ENCODE data around the gene ANKRD13A. TPM values are rescaled to one million over a fixed set of nuclear protein-coding genes. Genes with fewer than 3 reads are reported as not detected.

The ANKRD13A gene
- total RNA-seq, 1 donor from 2014 or later, result 29.5 TPM

DNA sequence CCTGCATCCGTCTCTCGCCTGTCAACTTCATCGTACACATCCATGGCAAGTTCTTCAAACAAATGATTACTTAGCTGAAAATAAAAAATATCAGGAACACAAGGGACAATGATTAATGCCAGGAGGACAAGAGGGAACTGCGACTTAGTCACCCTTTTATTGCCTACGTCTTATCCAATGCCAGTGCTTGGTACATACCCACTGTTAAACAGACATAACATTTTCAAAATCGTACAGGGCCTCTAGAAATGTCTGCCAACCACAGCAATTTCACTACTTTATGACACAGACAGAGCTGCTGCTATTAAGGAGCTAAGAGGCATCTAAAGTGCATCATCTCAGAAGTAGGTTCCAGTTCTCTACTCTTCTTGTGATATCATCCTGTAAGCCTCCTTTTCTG lies 37.6 kb upstream of the ANKRD13A start:
- Mint-ChIP-seq H3K27me3 (ENCODE audit: low read depth) (no peaks in the 10 kb centered on the region), H3K4me3 (no peak overlapping the region), H3K27ac (ENCODE audit: unreplicated experiment) (no peak overlapping the region), H3K4me1 (no peaks in the 10 kb centered on the region), H3K36me3 (ENCODE audit: low read depth) (peaks cover 8% of the 10 kb centered on the region), H3K9me3 (no peaks in the 10 kb centered on the region)
- DNase-seq (ENCODE audit: low read depth, low spot score), result no peak
- TF ChIP-seq, protein P1, sequence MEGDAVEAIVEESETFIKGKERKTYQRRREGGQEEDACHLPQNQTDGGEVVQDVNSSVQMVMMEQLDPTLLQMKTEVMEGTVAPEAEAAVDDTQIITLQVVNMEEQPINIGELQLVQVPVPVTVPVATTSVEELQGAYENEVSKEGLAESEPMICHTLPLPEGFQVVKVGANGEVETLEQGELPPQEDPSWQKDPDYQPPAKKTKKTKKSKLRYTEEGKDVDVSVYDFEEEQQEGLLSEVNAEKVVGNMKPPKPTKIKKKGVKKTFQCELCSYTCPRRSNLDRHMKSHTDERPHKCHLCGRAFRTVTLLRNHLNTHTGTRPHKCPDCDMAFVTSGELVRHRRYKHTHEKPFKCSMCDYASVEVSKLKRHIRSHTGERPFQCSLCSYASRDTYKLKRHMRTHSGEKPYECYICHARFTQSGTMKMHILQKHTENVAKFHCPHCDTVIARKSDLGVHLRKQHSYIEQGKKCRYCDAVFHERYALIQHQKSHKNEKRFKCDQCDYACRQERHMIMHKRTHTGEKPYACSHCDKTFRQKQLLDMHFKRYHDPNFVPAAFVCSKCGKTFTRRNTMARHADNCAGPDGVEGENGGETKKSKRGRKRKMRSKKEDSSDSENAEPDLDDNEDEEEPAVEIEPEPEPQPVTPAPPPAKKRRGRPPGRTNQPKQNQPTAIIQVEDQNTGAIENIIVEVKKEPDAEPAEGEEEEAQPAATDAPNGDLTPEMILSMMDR (conservative IDR thresholded peaks at IDR 0.05), result no peak

DNA sequence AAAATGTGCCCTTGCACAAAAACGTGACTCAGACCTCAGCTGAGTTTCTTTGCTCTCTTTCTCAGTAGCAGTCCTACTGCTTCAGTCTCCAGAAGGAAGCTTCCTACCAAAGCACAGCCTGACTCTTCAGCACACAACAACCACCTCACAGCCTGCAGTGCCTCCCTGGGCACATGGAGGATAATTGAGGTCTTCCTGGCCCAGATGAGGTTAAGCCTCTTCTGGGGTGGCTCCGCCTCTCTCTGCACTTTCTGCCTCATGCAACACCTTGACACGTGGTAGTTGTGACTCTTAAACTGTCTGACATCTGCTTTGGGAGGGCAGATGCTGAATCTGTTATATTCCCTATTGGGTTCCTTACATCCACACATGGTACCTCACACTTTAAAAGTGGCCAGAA lies 36.8 kb upstream of the ANKRD13A start:
- Mint-ChIP-seq H3K9me3 (no peaks in the 10 kb centered on the region), H3K27me3 (ENCODE audit: low read depth) (no peaks in the 10 kb centered on the region), H3K4me1 (no peaks in the 10 kb centered on the region), H3K36me3 (ENCODE audit: low read depth) (peaks cover 5% of the 10 kb centered on the region), H3K27ac (ENCODE audit: unreplicated experiment) (no peak overlapping the region), H3K4me3 (no peak overlapping the region)
- no peak for DNase-seq (ENCODE audit: low read depth, low spot score)
- TF ChIP-seq, protein P1 (conservative IDR thresholded peaks at IDR 0.05), result no peak

DNA sequence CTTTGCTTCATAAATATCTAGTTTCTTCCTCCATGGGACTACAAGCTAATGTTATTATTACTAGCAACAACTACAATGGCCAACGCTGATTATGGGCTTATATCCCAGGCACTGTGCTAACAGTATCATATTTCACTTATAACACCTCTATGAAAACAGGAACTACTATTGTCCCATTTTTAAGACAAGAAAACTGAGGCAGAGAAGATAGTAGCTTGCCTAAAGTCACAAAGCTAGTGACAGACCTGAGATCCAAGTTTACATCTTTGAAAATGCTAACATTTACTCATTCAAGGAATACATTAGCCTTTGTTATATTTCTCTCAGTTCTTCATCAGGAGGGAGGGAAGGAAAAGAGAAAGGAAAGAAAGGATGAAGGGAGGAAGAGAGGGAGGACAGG lies 35.9 kb upstream of the ANKRD13A start:
- no peak for DNase-seq (ENCODE audit: low read depth, low spot score)
- no peak overlapping the region for H3K4me3 Mint-ChIP-seq
- TF ChIP-seq, protein P1 (conservative IDR thresholded peaks at IDR 0.05), result no peak
- H3K4me1 Mint-ChIP-seq, result no peaks in the 10 kb centered on the region
- H3K27me3 Mint-ChIP-seq (ENCODE audit: low read depth), result no peaks in the 10 kb centered on the region
- no peaks in the 10 kb centered on the region for H3K9me3 Mint-ChIP-seq
- H3K36me3 Mint-ChIP-seq (ENCODE audit: low read depth), result peaks cover 5% of the 10 kb centered on the region
- H3K27ac Mint-ChIP-seq (ENCODE audit: unreplicated experiment), result no peak overlapping the region

DNA sequence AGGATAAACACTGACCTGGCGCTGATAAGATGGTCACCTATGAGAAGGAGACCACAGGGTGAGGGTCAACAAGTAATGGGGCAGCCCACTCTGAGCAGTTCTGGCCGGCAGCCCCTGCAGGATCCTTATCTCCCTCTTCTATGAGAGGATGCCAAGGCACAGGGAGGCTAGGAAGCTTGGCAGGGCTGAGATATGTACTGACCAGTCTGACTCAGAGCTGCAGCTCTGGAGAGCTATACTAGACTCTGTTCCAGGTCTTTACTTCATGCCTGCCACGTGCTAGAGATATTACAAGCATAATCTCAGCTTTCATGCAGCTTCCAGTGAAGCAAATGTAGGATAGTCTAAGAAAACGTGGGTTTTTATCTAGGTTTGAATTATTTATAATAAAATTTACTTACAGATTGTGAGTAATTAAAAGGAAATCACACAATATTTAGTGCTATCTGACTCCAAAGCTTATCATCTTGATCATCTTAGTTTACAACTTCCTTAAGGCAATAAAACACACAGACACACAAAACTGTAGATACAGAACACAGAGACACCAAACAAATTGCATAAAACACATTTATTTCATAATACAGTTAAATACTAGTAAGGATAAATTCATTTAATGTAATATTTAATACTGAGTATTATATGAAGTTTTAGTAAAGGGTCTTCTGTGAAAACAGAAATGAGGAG lies 35.3 kb upstream of the ANKRD13A start:
- no peak for DNase-seq (ENCODE audit: low read depth, low spot score)
- H3K36me3 Mint-ChIP-seq (ENCODE audit: low read depth), result peaks cover 3% of the 10 kb centered on the region
- H3K27ac Mint-ChIP-seq (ENCODE audit: unreplicated experiment), result no peak overlapping the region
- H3K27me3 Mint-ChIP-seq (ENCODE audit: low read depth), result no peaks in the 10 kb centered on the region
- H3K9me3 Mint-ChIP-seq, result no peaks in the 10 kb centered on the region
- H3K4me1 Mint-ChIP-seq, result no peaks in the 10 kb centered on the region
- TF ChIP-seq, protein P1 (conservative IDR thresholded peaks at IDR 0.05), result no peak
- no peak overlapping the region for H3K4me3 Mint-ChIP-seq

DNA sequence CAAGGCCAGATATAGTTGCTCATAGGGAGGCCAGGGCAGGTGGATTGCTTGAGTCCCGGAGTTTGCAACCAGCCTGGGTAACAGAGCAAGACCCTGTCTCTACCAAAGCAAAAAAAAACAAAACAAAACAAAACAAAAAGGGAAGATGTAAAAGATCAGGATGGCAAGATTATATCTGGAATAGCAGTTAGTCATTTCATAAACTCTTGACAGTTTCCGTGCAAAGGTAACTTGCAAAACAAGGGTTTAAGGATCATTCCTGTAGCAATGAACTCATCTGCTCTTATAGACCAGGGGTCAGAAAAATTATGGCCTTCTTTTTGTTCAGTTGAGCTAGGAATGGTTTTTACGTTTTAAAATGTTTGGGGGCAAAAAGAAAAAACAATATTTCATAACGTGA lies 32.7 kb upstream of the ANKRD13A start:
- peaks cover 3% of the 10 kb centered on the region for H3K36me3 Mint-ChIP-seq (ENCODE audit: low read depth)
- no peaks in the 10 kb centered on the region for H3K4me1 Mint-ChIP-seq

More for the DNA sequence above, 32.7 kb upstream of the ANKRD13A start:
- Mint-ChIP-seq H3K4me3 (no peak overlapping the region), H3K27me3 (ENCODE audit: low read depth) (no peaks in the 10 kb centered on the region), H3K9me3 (no peaks in the 10 kb centered on the region), H3K27ac (ENCODE audit: unreplicated experiment) (no peak overlapping the region)
- TF ChIP-seq, protein P1 (conservative IDR thresholded peaks at IDR 0.05), result no peak
- DNase-seq (ENCODE audit: low read depth, low spot score), result no peak
